MCF 10A (cell line): ENCODE measurements around the gene LCE2C. TPM values are rescaled to one million over a fixed set of nuclear protein-coding genes. Genes with fewer than 3 reads are reported as not detected.

ENCODE experiments used
- BruUV-seq: library from RNA; stranded (reverse); fragments of 400-500 nt; replicated peaks from 2 replicates; lab custom pipeline; 2021; lab: Mats Ljungman, UMichigan
- CTCF ChIA-PET: fragments of 300-600 bp; sonication (Branson Sonifier 250); formaldehyde crosslinking; extraction: SDS; loops from one replicate; lab custom pipeline; 2021; ENCODE audit warnings: antibody characterized with exemption, inconsistent platforms; lab: Yijun Ruan, JAX
- POLR2A ChIA-PET: fragments of 300-600, 350-650 bp; sonication (Branson Sonifier 250); formaldehyde crosslinking; extraction: SDS; loops from one replicate; lab custom pipeline; 2020; ENCODE audit warnings: antibody characterized with exemption, inconsistent platforms; lab: Yijun Ruan, JAX
- DNase-seq: peaks from one replicate; pipeline ENCODE4 v3.0.0-alpha.2; 2018; ENCODE audit not compliant: unreplicated experiment
- H3K27ac Mint-ChIP-seq: one replicate; pipeline ENCODE4 v1.8.0; 2022; ENCODE audit warnings: mild to moderate bottlenecking, low read depth, mixed read lengths; ENCODE audit not compliant: unreplicated experiment
- H3K27me3 Mint-ChIP-seq: one replicate; pipeline ENCODE4 v1.8.0; 2022; ENCODE audit warnings: mixed read lengths; ENCODE audit not compliant: insufficient read depth, unreplicated experiment
- H3K36me3 Mint-ChIP-seq: one replicate; pipeline ENCODE4 v1.8.0; 2022; ENCODE audit warnings: mild to moderate bottlenecking, moderate library complexity, mixed read lengths; ENCODE audit not compliant: insufficient read depth, unreplicated experiment
- H3K4me1 Mint-ChIP-seq: one replicate; pipeline ENCODE4 v1.8.0; 2022; ENCODE audit warnings: mixed read lengths; ENCODE audit not compliant: insufficient read depth, unreplicated experiment
- H3K4me3 Mint-ChIP-seq: one replicate; pipeline ENCODE4 v1.8.0; 2022; ENCODE audit warnings: mild to moderate bottlenecking, moderate library complexity, mixed read lengths; ENCODE audit not compliant: unreplicated experiment
- H3K9me3 Mint-ChIP-seq: one replicate; pipeline ENCODE4 v1.8.0; 2022; ENCODE audit warnings: mixed read lengths; ENCODE audit not compliant: unreplicated experiment
- intact Hi-C: fragments of 100-400 bp; cut with micrococcal nuclease; formaldehyde crosslinking; loops from 2 replicates; pipeline ENCODE4 v1.14.1; 2022
- total RNA-seq: library from RNA; stranded (reverse); gene quantifications from 2 replicates; pipeline ENCODE4 v1.2.3, GENCODE V29; 2022
- TF ChIP-seq, protein P1 (sequence below): fragments of 200-600 bp; IDR thresholded peaks from one replicate; pipeline ENCODE4 v1.8.0; 2022; ENCODE audit warnings: antibody characterized with exemption, mild to moderate bottlenecking; ENCODE audit not compliant: unreplicated experiment

Gene LCE2C
- total RNA-seq, 1 experiment from 2014 or later = not detected

DNA sequence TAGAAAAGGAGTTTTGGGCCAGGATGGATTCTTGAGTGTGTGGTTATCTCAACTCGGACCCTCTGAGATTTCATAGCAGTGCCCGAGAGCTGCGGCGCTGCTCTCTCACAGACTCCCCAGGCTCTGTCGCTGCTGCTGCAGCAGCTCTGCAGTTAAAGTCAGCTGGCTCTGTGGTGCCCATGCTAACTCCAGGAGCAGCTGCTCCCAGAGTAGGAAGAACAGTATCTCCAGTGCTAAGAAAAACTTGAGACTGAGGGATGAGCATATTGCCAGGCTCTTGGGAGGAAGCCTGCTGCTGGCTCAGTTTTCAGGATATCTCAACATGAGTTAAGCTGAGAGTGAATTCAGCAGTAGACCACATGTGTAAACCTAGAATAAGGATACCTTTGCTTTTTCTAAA, 7.4 kb upstream of the LCE2C start:
- no TSS peak for BruUV-seq
- DNase-seq = no peak
- ChIA-PET CTCF (interaction anchor here (1.2 to 7.3 kb wide), 2 partner anchors 13 to 203 kb away, joined by 3 to 58 read pairs; no protein-coding TSS in a partner anchor), POLR2A (interaction anchor here (0.8 kb wide), 1 partner anchor 12 kb away, joined by 3 read pairs; no protein-coding TSS in a partner anchor)
- H3K4me1 Mint-ChIP-seq = no peaks in the 10 kb centered on the region
- H3K36me3 Mint-ChIP-seq = no peaks in the 10 kb centered on the region
- intact Hi-C loops = no loop called here
- H3K4me3 Mint-ChIP-seq = no peak overlapping the region
- no peak overlapping the region for H3K27ac Mint-ChIP-seq
- TF ChIP-seq, protein P1, sequence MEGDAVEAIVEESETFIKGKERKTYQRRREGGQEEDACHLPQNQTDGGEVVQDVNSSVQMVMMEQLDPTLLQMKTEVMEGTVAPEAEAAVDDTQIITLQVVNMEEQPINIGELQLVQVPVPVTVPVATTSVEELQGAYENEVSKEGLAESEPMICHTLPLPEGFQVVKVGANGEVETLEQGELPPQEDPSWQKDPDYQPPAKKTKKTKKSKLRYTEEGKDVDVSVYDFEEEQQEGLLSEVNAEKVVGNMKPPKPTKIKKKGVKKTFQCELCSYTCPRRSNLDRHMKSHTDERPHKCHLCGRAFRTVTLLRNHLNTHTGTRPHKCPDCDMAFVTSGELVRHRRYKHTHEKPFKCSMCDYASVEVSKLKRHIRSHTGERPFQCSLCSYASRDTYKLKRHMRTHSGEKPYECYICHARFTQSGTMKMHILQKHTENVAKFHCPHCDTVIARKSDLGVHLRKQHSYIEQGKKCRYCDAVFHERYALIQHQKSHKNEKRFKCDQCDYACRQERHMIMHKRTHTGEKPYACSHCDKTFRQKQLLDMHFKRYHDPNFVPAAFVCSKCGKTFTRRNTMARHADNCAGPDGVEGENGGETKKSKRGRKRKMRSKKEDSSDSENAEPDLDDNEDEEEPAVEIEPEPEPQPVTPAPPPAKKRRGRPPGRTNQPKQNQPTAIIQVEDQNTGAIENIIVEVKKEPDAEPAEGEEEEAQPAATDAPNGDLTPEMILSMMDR = no peak
- H3K9me3 Mint-ChIP-seq = no peaks in the 10 kb centered on the region
- peaks cover 17% of the 10 kb centered on the region for H3K27me3 Mint-ChIP-seq

GRCh38 chr1:152673016-152673415, 2.1 kb upstream of the LCE2C start:
- peaks cover 11% of the 10 kb centered on the region for H3K27me3 Mint-ChIP-seq
- DNase-seq = no peak
- no peak overlapping the region for H3K4me3 Mint-ChIP-seq
- no peaks in the 10 kb centered on the region for H3K9me3 Mint-ChIP-seq
- no TSS peak for BruUV-seq
- ChIA-PET POLR2A (no interaction called here), CTCF (interaction anchor here (1.5 kb wide), 1 partner anchor 19 kb away, joined by 6 read pairs; no protein-coding TSS in a partner anchor)
- no peaks in the 10 kb centered on the region for H3K36me3 Mint-ChIP-seq
- H3K4me1 Mint-ChIP-seq = no peaks in the 10 kb centered on the region
- no peak overlapping the region for H3K27ac Mint-ChIP-seq
- TF ChIP-seq, protein P1 = no peak
- intact Hi-C loops = no loop called here

DNA sequence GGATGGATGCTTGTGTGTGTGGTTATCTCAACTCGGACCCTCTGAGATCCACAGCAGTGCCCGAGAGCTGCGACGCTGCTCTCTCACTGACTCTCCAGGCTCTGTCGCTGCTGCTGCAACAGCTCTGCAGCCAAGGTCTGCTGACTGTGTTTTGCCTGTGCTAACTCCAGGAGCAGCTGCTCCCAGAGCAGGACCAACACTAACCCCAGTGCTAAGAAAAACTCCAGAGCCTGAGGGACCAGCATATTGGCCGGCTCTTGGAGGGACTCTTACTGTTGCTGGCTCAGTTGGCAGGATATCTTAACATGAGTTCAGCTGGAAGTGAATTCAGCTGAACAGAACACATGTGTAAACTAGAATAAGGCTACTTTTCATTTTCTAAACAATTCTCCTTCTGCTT, 4.4 kb downstream of the LCE2C start:
- CTCF ChIA-PET = interaction anchor here (1.2 kb wide), 1 partner anchor 26 kb away, joined by 3 read pairs; no protein-coding TSS in a partner anchor
- Mint-ChIP-seq H3K9me3 (no peaks in the 10 kb centered on the region), H3K27me3 (peaks cover 37% of the 10 kb centered on the region), H3K4me1 (no peaks in the 10 kb centered on the region), H3K4me3 (no peak overlapping the region), H3K36me3 (no peaks in the 10 kb centered on the region), H3K27ac (no peak overlapping the region)
- POLR2A ChIA-PET = no interaction called here
- TF ChIP-seq, protein P1 = no peak
- intact Hi-C loops = no loop called here
- BruUV-seq = no TSS peak
- DNase-seq = no peak

DNA sequence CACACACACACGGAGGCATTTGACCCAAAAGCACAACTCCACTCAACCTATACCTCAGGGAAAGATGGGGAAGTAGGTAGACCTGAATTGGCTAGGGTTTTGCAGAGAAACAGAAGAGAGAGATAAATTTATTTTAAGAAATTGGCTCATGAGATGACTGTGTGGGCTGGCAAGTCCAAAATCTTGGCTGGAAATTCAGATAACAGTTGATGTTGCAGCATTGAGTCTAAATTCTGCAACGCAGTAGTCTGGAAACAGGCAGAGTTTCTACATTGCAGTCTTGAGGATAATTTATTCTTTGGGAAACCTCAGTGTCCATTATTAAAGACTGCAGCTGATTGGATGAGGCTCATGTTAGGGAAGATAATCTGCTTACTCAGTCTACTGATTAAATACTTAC, 6.5 kb downstream of the LCE2C start:
- POLR2A ChIA-PET = interaction anchor here (0.6 kb wide), 1 partner anchor 28 kb away, joined by 6 read pairs; no protein-coding TSS in a partner anchor
- Mint-ChIP-seq H3K9me3 (no peaks in the 10 kb centered on the region), H3K36me3 (no peaks in the 10 kb centered on the region), H3K27ac (no peak overlapping the region), H3K4me1 (no peaks in the 10 kb centered on the region), H3K27me3 (peaks cover 36% of the 10 kb centered on the region), H3K4me3 (no peak overlapping the region)
- CTCF ChIA-PET = interaction anchor here (0.5 kb wide), 1 partner anchor 377 kb away, joined by 3 read pairs; no protein-coding TSS in a partner anchor
- no TSS peak for BruUV-seq
- no peak for DNase-seq
- intact Hi-C loops = no loop called here
- TF ChIP-seq, protein P1 = no peak
